Middle frontal gyrus (tissue), 1 donor: ENCODE measurements around the gene SPHK2.

Experiments used
- DNase-seq: peaks from one replicate; pipeline ENCODE4 v3.0.0-alpha.2; 2015; ENCODE audit warnings: low spot score; ENCODE audit errors: extremely low spot score

The SPHK2 gene

GRCh38 chr19:48603449-48603848 is 15.9 kb upstream of the SPHK2 start:
- no peak for DNase-seq

- DNase-seq, result no peak
Observed at GRCh38 chr19:48603850-48604249, 15.5 kb upstream of the SPHK2 start.

- DNase-seq, result no peak
Observed at GRCh38 chr19:48606463-48607358, 12.6 kb upstream of the SPHK2 start, which contains the start of gene SPACA4. Gene SPACA4, plus strand, starts transcription at chr19:48606742. Its CDS starts 237 bp downstream, at chr19:48606979.

GRCh38 chr19:48607359-48607755 is 11.9 kb upstream of the SPHK2 start:
- DNase-seq, result no peak

GRCh38 chr19:48608798-48609263 is 10.5 kb upstream of the SPHK2 start:
- no peak for DNase-seq

GRCh38 chr19:48609571-48610108 is 9.7 kb upstream of the SPHK2 start:
- no peak for DNase-seq

- DNase-seq, result no peak
Observed at GRCh38 chr19:48611872-48612271, 7.4 kb upstream of the SPHK2 start.

- DNase-seq, result no peak
Observed at GRCh38 chr19:48613024-48613851, 6.1 kb upstream of the SPHK2 start.

GRCh38 chr19:48613852-48614435 is 5.4 kb upstream of the SPHK2 start:
- no peak for DNase-seq

GRCh38 chr19:48614436-48615230 is 4.7 kb upstream of the SPHK2 start, which contains the start of gene FAM83E:
Gene FAM83E, minus strand, starts transcription at chr19:48615076. Its CDS starts 1,704 bp downstream, at chr19:48613372.
- no peak for DNase-seq

- no peak for DNase-seq
Observed at GRCh38 chr19:48615231-48616040, 3.9 kb upstream of the SPHK2 start.

- DNase-seq, result no peak
Observed at GRCh38 chr19:48616041-48616436, 3.3 kb upstream of the SPHK2 start.

- DNase-seq, result no peak
Observed at GRCh38 chr19:48616491-48617056, 2.7 kb upstream of the SPHK2 start.

- DNase-seq, result no peak
Observed at GRCh38 chr19:48617146-48617937, 2.0 kb upstream of the SPHK2 start.

- no peak for DNase-seq
Observed at GRCh38 chr19:48618278-48618915, 909 bp upstream of the SPHK2 start.

- DNase-seq, result no peak
Observed at GRCh38 chr19:48619692-48620585, 633 bp downstream of the SPHK2 start.

- DNase-seq, result no peak
Observed at GRCh38 chr19:48623556-48624066, 4.3 kb downstream of the SPHK2 start.
